GM19328 (cell line): Measurements from ENCODE around the gene NPEPPS.
"Not testable (repeated sequence)": the region's sequence is repeated elsewhere in the genome, so short reads cannot be mapped to it uniquely, and the experiment has no call there.

Experiments used
- ATAC-seq: cut with Tn5 transposase; IDR thresholded peaks from one replicate; pipeline ENCODE4 v1.9.1; 2021; ENCODE audit warnings: mild to moderate bottlenecking, moderate library complexity; ENCODE audit not compliant: unreplicated experiment

NPEPPS gene

DNA sequence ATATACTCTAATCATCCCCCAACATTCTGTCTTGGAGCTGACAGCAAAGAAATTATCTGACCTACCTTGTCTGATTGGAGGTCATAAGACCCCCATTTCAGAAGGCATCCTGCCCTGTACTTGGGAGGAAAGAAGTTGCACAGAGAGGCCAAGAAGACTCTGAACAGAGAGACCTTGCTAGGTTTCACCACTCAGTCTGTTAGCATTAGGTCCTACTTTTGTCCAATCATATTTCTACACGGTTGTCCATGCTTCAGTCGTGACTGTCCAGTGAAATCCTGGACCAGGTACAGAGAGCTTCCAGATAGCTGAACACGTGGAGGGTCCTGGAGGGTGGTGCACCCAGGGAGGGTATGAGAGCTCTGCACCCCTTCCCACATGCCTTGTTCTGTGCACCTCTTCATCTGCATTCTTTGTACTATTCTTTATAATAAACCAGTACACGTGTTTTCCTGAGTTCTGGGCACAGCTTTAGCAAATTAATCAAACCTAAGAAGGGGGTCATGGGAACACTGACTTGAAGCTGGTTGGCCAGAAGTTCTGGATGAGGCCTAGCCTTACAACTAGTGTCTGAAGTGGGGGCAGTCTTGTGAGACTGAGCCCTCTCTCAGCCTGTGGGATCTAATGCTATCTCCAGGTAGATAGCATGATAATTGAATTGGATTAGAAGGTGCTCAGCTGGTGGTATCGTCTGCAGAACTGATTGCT lies 30.9 kb downstream of the NPEPPS start:
- not testable (repeated sequence) for ATAC-seq

DNA sequence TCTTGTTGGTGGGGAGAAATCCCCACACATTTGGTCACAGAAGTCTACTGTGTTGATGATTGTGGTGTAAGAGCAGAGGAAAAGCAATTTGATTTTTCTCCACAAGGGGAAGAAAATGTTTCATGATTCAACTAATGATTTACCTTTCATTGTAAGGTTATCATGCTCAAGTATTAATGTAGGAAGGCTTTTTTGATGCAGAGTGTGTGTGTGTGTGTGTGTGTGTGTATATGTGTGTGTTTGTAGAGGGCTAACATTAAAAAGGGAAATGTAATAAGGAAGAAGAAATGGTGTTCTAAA lies 31.4 kb downstream of the NPEPPS start:
- not testable (repeated sequence) for ATAC-seq

DNA sequence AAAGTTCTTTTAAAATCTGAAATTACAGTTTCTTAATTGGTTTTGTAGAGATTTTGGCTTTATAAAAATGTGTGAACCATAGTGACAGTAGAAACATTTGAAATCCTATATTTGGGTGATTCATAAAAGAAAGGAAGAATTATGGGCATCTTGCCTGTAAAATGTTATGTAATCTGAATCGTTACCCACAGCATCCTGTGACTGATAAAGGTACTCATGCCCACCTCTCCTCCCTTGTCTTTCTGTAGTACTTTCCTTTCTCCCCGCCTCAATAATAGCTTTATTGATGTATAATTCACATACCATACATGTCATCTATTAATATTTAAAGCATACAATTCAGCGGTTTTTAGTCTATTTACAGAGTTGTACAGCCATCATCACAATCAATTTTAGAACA lies 36.4 kb downstream of the NPEPPS start:
- ATAC-seq, result not testable (repeated sequence)

DNA sequence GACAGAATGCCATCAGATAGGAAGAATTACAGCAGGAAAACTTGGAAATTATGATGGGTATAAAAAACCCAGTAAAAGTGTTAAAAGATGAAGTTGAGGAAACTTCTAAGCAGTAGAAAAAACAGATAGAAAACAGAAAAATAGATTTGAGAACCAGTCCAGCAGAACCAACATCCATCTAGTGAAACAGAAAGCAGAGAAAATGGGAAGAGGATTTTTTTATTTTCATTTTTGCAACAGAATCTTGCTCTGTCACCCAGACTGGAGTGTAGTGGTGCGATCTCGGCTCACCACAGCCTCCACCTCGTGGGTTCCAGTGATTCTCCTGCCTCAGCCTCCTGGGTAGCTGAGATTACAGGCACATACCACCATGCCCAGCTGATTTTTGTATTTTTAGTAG lies 41.7 kb downstream of the NPEPPS start:
- ATAC-seq, result not testable (repeated sequence)

DNA sequence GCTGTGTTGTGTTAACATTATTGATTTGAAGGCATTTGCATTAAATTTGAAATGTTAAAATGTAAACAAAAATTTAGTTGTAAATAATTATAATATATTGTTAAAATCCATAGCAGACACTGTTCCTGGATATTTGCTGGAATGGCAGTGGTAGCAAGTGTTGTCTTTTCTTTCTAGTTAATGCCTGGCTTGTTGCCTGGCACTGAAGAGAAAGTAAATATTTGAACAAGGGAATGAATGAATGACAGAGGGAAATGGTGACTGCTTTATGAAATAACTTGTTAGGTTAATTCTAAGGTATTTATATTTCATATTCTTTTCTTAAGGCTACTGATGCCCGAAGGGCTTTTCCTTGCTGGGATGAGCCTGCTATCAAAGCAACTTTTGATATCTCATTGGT lies 51.5 kb downstream of the NPEPPS start:
- not testable (repeated sequence) for ATAC-seq

DNA sequence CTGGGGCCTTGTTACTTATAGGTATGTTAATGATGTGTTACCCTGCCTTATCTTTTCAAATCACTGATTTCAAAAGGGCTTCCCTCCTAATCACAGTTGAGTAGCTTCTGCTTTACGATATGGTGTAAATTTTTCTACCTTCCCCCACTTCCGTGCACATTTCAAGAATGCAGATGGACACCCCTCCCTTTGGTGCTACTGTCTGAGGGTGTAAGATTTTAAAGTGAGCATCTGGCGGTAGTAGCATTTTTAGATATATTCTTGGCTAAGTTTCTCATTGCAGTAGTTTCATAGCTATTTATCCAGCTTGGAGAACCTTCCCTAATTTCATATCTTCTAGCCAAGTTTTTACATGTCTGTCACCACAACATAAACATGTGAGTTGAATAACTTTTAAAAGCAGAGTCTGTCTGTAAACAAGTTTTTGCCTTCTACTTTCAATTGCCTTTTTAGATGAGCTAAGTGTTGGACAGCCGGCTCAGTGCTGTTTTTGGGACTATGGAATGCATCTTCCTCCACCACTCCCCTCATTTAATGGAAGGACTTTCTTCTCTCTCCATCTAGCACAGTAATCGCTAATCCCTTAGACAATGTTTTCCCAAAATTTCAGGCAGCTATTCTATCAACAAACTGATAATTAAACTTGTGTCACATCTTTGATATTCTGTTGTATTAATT lies 55.6 kb downstream of the NPEPPS start:
- not testable (repeated sequence) for ATAC-seq

DNA sequence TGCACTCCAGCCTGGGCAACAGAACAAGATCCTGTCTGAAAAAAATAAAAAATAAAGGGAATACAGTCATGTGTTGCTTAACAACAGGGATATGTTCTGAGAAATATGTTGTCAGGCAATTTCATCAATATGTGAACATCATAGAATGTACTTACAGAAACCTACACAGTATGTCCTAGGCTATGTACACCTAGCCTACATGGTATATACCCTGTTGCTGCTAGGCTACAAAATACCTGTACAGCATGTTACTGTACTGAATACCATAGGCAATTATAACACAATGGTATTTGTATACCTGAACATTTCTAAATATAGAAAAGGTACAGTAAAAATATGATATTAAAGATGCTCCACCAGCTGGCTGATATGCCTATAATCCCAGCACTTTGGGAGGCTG lies 62.6 kb downstream of the NPEPPS start:
- ATAC-seq, result not testable (repeated sequence)

DNA sequence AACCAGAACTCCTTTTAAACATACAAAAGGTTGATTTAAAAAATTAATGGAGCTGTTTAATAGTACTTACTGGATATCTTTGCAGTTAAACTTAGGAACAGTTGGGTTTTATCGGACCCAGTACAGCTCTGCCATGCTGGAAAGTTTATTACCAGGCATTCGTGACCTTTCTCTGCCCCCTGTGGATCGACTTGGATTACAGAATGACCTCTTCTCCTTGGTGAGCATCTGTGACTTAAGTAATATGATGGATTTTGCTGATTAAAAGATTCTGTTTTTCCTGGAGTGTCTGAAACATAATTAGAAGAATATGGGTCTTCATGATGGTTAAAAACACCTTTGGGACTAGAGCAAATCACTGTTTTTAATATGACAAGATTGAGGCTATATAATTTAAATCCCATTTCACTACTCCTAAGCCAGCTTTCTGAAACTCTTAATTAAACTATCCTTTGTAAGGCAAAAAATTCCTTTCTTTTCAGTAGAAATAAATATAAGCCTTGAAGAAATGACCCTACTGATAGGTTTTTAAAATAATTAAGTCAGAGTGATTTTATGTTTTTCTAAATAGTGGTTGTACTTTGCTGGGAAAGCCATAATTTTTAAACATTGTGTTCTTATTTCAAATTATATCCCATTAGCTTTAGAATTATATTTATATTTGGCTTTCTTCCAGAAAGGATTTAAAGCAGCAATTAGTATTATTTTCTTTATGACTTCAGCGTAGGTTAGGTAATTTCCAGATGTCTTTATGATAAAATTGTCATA lies 73.1 kb downstream of the NPEPPS start:
- no peak for ATAC-seq

DNA sequence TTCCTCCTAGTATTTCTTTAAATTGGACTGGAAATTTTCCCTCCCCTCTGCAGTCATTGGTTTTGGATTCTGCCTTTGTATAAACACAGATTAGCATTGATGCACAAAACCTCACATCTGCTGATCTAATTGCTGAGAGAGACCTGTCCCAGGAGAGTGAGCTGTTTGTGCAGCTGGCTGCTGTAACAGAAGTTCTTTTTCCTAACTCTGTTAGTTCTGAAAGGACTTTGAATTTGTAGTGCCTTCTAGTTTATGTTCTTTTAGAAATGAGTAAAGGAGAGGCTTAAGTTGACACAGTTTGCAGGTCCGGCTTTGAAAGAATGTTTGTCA lies 73.7 kb downstream of the NPEPPS start:
- no peak for ATAC-seq

DNA sequence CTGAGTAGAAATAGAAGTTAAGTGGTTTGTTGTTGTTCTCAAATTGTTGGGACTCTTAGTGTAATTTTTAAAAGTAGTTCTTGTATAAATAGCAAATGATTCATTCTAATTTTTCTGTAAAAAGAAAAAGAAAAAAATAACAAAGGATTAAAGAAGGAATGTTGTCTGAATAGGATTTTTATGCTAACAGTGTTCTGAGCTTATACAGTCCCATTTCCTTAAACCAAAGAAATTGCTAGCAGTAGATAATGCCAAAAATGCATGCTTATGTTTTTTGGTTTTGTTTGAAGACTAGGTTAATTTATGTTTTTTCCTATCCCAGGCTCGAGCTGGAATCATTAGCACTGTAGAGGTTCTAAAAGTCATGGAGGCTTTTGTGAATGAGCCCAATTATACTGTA lies 74.1 kb downstream of the NPEPPS start:
- no peak for ATAC-seq

DNA sequence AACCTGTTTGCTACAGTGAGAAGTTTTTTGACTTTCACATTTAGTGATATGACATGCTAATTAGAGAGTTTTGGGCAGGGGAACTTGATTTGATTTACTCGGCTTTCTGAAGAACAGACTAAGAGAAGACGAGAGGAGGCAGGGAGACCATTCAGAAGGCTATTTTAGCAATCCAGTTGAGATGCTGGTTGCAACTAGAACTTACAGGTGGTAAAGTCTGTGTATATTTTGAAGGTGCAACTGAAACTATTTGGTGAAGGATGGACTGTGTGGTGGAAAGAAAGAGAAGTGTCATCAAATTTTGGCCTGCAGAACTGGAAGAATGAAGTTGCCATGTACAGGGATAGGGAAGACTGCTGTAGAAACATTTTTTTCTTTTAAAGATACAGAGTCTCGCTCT lies 76.6 kb downstream of the NPEPPS start:
- no peak for ATAC-seq

DNA sequence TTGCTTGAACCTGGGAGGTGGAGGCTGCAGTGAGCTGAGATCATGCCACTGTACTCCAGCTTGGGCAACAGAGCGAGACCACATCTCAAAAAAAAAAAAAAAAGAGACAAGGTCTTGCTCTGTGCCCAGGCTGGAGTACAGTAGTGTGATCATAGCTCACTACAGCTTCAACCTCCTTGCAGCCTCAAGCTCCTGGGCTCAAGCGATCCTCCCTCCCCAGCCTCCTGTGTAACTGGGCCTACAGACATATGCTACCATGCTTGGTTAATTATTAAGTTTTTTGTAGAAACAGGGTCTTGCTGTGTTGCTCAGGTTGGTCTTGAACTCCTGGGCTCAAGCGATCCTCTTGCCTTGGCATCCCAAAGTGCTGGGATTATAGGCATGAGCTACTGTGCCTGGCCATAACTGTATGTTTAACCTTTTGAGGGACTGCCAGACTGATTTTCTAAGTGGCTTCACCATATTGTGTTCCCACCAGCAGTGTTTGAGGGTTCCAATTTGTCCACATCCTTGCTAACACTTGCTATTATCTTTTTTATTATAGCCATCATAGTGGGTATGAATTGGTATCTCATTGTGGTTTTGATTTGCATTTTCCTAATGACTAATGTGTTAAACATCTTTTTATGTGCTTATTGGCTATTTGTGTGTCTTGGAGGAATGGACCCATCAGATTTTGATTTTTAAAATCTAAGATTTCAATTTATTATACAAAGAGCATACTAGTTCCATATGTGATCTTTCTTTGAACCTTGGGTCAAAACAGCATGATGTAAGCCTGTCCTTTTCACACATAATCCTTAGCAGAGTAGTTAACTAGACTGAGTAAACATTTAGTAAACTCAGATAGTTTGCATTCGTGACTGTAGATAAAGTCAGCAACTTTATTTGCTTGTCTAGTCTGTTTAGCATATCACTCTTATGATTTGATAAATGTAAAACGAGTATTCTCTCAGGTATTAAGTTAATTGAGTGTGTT lies 80.8 kb downstream of the NPEPPS start:
- no peak for ATAC-seq

DNA sequence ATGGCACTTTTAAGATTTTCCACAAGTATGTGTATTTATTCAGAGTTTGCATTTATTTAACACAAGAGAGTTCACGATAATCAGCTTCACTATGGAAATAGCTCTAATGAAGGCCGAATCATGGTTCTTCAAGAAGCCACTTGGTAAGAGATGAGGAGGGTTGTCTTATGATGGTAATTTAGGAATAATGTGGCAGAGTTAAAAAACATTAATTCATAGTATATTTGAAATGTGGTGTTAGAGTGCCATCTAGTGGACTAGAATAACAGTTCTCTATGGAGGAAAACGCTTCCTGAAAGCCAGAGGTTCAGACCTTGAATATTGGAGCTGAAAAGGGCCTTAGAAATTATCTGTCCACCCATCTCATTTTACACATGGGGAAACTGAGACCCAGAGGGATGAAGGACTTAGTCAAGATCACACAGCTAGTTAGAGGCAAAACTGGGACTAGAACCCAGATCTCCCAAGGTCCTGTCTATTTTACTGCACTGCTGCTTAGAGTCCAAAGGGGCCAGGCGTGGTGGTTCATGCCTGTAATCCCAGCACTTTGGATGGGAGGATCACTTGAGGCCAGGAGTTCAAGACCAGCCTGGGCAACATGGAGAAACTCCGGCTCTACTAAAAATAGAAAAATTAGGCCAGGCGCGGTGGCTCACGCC lies 85.0 kb downstream of the NPEPPS start:
- no peak for ATAC-seq

DNA sequence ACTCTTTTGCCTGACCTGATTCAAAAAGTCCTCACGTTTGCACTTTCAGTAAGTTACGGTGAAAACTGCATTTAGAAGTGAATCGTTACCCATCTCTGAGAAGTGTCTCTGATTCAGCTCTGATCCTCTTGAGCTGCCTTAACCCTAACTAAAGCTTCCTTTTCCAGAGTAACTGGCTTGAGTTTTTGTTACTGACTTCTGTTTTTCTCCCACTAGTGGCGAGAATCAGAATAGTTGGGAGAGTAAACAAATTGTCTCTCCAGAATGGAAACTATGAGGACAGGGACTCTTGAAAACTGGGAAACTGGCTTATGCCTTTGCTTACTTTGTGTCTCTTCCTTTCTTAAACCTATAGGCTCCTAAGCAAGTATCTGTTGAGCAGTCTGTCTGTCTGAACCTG lies 87.5 kb downstream of the NPEPPS start:
- ATAC-seq, result no peak

DNA sequence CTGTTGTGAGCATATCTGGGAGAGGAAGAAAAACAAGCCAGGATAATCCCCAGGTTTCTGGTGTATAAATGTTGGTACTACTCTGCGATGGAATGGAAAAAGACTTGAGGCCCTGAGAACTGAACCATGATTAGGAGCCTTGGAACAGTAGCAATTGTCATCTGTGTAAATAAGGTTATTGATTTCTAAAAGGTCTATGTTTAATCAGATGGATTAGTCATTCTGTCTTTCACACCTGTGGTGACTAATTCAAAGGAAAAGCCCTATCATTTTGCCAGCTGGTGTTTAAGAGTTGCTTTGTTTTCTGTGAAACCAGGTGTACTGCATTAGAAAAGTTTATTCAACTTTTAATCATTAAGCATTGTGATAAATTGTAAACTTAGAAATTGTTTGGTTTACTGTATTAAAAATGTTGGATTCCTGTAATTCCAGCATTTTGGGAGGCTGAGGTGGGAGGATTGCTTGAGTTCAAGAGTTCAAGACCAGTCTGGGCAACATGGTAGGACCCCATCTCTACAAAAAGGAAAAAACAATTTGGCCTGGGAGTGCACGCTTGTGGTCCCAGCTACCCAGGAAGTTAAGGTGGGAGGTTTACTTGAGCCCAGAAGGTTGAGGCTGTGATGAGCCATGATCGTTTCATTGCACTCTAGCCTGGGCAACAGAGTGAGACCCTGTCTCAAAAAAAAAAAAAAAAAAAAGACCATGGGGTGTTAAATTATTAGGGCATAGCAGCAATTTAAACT lies 89.8 kb downstream of the NPEPPS start:
- no peak for ATAC-seq

DNA sequence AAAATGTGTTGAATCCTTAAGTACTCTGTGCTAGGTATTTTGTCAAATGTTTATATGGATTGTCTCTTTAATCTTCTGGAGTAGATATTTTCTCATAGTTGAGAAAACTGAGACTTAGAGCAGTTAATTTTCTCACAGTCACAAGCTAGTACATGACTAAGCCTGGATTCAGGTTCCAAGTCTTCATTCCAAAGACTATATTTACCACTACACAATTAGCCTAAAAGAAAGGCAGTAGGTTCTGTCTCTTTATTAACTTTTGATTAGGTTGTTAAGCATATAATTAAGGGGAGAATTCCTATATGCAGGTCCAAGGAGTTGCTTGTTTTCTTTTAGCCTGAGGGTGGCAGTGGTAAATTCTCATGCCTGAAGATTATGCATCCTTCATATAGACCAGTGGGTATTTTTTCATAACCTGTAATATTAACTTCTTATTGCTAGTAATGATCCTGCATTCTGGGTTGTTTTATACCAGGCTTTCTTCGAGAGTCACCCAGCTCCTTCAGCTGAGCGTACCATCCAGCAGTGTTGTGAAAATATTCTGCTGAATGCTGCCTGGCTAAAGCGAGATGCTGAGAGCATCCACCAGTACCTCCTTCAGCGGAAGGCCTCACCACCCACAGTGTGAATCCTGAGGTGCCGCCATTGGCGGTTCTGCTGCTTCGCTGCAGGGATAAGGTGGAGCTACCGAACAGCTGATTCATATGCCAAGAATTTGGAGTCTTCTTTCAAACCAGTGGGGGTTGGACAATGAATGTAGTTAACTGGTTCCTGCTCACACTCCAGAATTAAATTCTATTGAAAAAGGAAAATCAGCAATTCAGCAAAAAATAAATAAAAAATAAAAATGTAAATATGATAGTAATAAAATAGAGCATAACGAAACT lies 90.6 kb downstream of the NPEPPS start:
- no peak for ATAC-seq

DNA sequence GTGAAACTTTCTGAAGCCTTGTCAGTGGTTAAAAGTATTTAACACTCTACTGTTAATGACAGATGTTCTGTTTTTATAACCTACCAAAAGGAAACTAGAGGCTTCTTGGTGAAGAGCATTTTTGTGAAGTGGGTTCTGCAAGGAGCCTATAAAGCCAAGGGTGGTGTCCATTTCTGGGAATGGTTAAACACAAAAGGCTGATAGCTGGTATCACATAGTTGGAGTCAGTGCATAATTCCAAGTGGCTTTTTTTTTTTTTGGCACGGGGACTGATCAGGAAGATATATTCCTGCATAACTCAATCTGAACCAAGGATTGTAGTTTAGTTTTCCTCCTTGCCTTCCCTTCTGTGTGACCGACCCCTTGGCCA lies 91.3 kb downstream of the NPEPPS start:
- ATAC-seq, result no peak

DNA sequence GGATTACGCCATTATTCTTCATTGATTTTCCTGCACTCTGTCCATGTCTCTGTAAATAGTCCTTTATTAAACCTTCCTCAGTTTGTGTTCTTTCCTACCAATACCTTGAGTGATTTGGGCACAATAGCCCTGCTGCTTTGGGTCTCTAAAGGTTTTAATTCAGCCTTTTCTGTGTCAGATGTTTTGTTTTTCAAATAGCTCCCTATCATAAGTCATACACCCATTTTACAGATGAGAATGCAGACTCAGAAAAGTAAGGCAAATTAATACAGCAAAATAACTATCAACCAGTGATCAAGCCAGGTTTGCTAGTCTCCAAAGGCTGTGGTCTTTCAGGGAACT lies 93.8 kb downstream of the NPEPPS start:
- ATAC-seq, result no peak

DNA sequence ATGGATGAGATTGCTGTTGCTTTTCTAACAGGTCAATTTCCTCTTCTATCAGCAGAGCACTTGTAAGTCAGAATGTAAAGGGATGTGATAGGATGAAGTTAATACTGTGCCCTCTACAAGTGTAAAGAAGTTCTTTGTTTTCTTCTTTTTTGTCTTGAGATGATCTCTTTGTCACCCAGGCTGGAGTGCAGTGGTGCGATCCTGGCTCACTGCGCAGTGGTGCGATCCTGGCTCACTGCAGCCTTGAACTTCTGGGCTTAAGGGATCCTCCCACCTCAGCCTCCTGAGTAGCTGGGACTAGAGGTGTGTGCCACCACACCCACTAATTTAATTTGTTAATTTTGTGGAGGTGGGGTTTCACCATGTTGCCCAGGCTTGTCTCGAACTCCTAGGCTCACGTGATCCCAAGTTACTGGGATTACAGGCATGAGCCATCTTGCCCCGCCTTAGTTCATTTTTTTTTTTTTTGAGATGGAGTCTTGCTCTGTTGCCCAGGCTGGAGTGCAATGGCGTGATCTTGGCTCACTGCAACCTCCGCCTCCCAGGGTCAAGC lies 97.2 kb downstream of the NPEPPS start:
- no peak for ATAC-seq
